CD14-positive monocyte (primary cell): Measurements from ENCODE around the gene NTM. TPM values are rescaled to one million over a fixed set of nuclear protein-coding genes. Genes with fewer than 3 reads are reported as not detected.

Experiments used
- DNase-seq, 3 donors: peaks; one replicate each; pipeline ENCODE4 v3.0.0-alpha.2; 2011 to 2022
- H2AFZ ChIP-seq: 2 replicates; pipeline ENCODE4 v1.6.0; 2012; ENCODE audit warnings: mild to moderate bottlenecking, low read depth, low read length, inconsistent platforms; ENCODE audit not compliant: insufficient read depth, poor library complexity, severe bottlenecking
- H3K27ac ChIP-seq, 2 donors: 1 replicate in 1 of 2; 2 replicates in 1 of 2; pipeline ENCODE4 v1.5.1; 2012 to 2013; ENCODE audit warnings: low read length in 2 of 2, control low read depth in 1 of 2, inconsistent platforms in 1 of 2, low read depth in 1 of 2, mild to moderate bottlenecking in 1 of 2
- H3K27me3 ChIP-seq, 2 donors: one replicate each; pipeline versions ENCODE4 v1.6.0 to v1.6.1; 2011 to 2013; ENCODE audit warnings: low read length in 2 of 2; ENCODE audit not compliant: control insufficient read depth in 2 of 2, insufficient read depth in 2 of 2
- H3K36me3 ChIP-seq, 2 donors: replicated peaks in 1 of 2; 1 replicate in 1 of 2; 2 replicates in 1 of 2; pipeline versions ENCODE4 v1.5.1 to v1.6.1; 2012 to 2013; ENCODE audit warnings: low read length in 2 of 2, control low read depth in 1 of 2, inconsistent platforms in 1 of 2, mild to moderate bottlenecking in 1 of 2; ENCODE audit not compliant: insufficient read depth in 2 of 2, control insufficient read depth in 1 of 2
- H3K4me1 ChIP-seq, 2 donors: 1 replicate in 1 of 2; 2 replicates in 1 of 2; pipeline versions ENCODE4 v1.5.1 to v1.6.1; 2012 to 2013; ENCODE audit warnings: low read length in 2 of 2, control low read depth in 1 of 2, inconsistent platforms in 1 of 2, mild to moderate bottlenecking in 1 of 2, moderate library complexity in 1 of 2; ENCODE audit not compliant: insufficient read depth in 2 of 2, control insufficient read depth in 1 of 2
- H3K4me2 ChIP-seq: replicated peaks from 2 replicates; pipeline ENCODE3; 2012; ENCODE audit warnings: low read length, moderate library complexity, mild to moderate bottlenecking; ENCODE audit not compliant: poor library complexity, severe bottlenecking; ENCODE audit errors: extremely low read depth
- H3K4me3 ChIP-seq, 3 experiments: fragments of 200-600 bp in 1 of 3; sonication (generic) in 1 of 3; replicated peaks in 1 of 3; 1 replicate in 2 of 3; 2 replicates in 1 of 3; pipeline ENCODE4 v1.5.1; 2011 to 2013; ENCODE audit warnings: low read length in 3 of 3, mild to moderate bottlenecking in 3 of 3, control low read depth in 2 of 3, low read depth in 2 of 3, inconsistent platforms in 1 of 3, moderate library complexity in 1 of 3
- H3K79me2 ChIP-seq: 2 replicates; pipeline ENCODE4 v1.6.0; 2012; ENCODE audit warnings: mild to moderate bottlenecking, control low read depth, inconsistent platforms, low read length, moderate library complexity; ENCODE audit not compliant: insufficient read depth
- H3K9ac ChIP-seq: 2 replicates; pipeline ENCODE4 v1.6.0; 2017; ENCODE audit warnings: low read length, mild to moderate bottlenecking; ENCODE audit not compliant: insufficient read depth, poor library complexity, severe bottlenecking
- H3K9me3 ChIP-seq, 2 donors: replicated peaks in 1 of 2; 1 replicate in 1 of 2; 2 replicates in 1 of 2; pipeline versions ENCODE4 v1.5.1 to v1.6.1; 2012 to 2013; ENCODE audit warnings: low read length in 2 of 2, control low read depth in 1 of 2; ENCODE audit not compliant: control insufficient read depth in 1 of 2, insufficient read depth in 1 of 2
- H4K20me1 ChIP-seq: 2 replicates; pipeline ENCODE4 v1.6.0; 2012; ENCODE audit warnings: mild to moderate bottlenecking, low read length, control low read depth, moderate library complexity; ENCODE audit not compliant: insufficient read depth
- H3K27ac Mint-ChIP-seq, 7 donors: one replicate each; pipeline ENCODE4 v1.8.0; 2020; ENCODE audit warnings: mild to moderate bottlenecking in 7 of 7, mixed read lengths in 7 of 7, moderate library complexity in 6 of 7, inconsistent platforms in 2 of 7
- H3K27me3 Mint-ChIP-seq, 3 donors: one replicate each; pipeline ENCODE4 v1.8.0; 2021 to 2022; ENCODE audit warnings: low read depth in 3 of 3, mild to moderate bottlenecking in 3 of 3, mixed read lengths in 3 of 3, moderate library complexity in 3 of 3, inconsistent platforms in 1 of 3
- H3K36me3 Mint-ChIP-seq, 2 donors: one replicate each; pipeline ENCODE4 v1.8.0; 2020; ENCODE audit warnings: mixed read lengths in 2 of 2, inconsistent platforms in 1 of 2, mild to moderate bottlenecking in 1 of 2
- H3K4me1 Mint-ChIP-seq: one replicate; pipeline ENCODE4 v1.8.0; 2020; ENCODE audit warnings: mild to moderate bottlenecking, mixed read lengths
- H3K4me3 Mint-ChIP-seq, 2 donors: one replicate each; pipeline ENCODE4 v1.8.0; 2020; ENCODE audit warnings: mild to moderate bottlenecking in 2 of 2, mixed read lengths in 2 of 2, moderate library complexity in 1 of 2
- H3K9me3 Mint-ChIP-seq, 7 donors: one replicate each; pipeline ENCODE4 v1.8.0; 2020 to 2022; ENCODE audit warnings: mixed read lengths in 7 of 7, mild to moderate bottlenecking in 6 of 7, moderate library complexity in 6 of 7, inconsistent platforms in 2 of 7
- WGBS: methylation state at CpG from one replicate; pipeline ENCODE4 v1.1.5; 2013; ENCODE audit warnings: missing lambda C conversion rate; ENCODE audit not compliant: insufficient coverage; 5-methylcytosine and 5-hydroxymethylcytosine counted together
- intact Hi-C, 2 donors: fragments of 100-400 bp; cut with micrococcal nuclease; formaldehyde crosslinking; loops; one replicate each; pipeline versions ENCODE4 v1.15.0 to v1.15.1; 2023
- polyA plus RNA-seq, 3 donors: library from polyadenylated mRNA; depleted of rRNA in 1 of 3; unstranded in 2 of 3; stranded (reverse) in 1 of 3; fragments of 300-500 nt in 2 of 3; fragments of >200 nt in 1 of 3; fragmentation: Illumina TruSeq in 2 of 3; gene quantifications; 1 replicate in 2 of 3; 2 replicates in 1 of 3; pipeline ENCODE4 v1.2.3, GENCODE V29; 2012 to 2021
- TF ChIP-seq, protein P1 (sequence below): fragments of 200-600 bp; IDR thresholded peaks from one replicate; pipeline ENCODE4 v1.8.0; 2022; ENCODE audit warnings: antibody characterized with exemption, mild to moderate bottlenecking

The NTM gene
- polyA plus RNA-seq, 3 donors = not detected

DNA sequence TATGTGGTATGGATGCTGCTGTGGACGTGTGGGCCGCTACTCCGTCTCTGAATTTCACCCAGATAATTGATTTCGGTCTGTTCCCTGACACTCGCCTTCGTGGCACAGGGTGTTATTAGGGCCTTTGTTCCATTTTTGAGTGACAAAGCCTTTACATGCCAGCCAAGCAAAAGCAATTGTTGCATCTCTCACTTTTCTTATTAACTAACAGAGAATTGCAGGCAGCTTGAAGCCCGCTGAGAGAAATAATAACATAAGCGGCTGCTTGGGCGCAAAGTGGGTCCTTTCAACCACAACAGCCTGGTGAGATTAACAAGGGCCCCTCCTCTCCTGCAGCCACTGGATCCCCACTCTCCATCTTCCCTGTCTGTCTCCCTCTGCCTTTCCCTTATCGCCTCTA is 449.4 kb downstream of the NTM start:
- H3K36me3 Mint-ChIP-seq = no peaks in the 10 kb centered on the region
- WGBS = 96% methylated on average over 6 of the region's 10 CpGs
- Histone ChIP-seq H3K9me3 (no peaks in the 10 kb centered on the region), H3K9ac (no peak overlapping the region), H3K4me1 (peaks cover 28 to 30% of the 10 kb centered on the region in 2 donors), H3K36me3 (no peaks in the 10 kb centered on the region), H3K27me3 (no peaks in the 10 kb centered on the region), H2AFZ (no peak overlapping the region), H4K20me1 (no peaks in the 10 kb centered on the region), H3K4me2 (no peak overlapping the region), H3K27ac (no peak overlapping the region), H3K79me2 (no peaks in the 10 kb centered on the region), H3K4me3 (no peak overlapping the region)
- no peak overlapping the region for H3K27ac Mint-ChIP-seq
- TF ChIP-seq, protein P1, sequence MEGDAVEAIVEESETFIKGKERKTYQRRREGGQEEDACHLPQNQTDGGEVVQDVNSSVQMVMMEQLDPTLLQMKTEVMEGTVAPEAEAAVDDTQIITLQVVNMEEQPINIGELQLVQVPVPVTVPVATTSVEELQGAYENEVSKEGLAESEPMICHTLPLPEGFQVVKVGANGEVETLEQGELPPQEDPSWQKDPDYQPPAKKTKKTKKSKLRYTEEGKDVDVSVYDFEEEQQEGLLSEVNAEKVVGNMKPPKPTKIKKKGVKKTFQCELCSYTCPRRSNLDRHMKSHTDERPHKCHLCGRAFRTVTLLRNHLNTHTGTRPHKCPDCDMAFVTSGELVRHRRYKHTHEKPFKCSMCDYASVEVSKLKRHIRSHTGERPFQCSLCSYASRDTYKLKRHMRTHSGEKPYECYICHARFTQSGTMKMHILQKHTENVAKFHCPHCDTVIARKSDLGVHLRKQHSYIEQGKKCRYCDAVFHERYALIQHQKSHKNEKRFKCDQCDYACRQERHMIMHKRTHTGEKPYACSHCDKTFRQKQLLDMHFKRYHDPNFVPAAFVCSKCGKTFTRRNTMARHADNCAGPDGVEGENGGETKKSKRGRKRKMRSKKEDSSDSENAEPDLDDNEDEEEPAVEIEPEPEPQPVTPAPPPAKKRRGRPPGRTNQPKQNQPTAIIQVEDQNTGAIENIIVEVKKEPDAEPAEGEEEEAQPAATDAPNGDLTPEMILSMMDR = no peak
- H3K27me3 Mint-ChIP-seq = peaks cover 0 to 2% (median 0%) of the 10 kb centered on the region in 3 donors
- peaks cover 0 to 4% (median 0%) of the 10 kb centered on the region in 7 donors for H3K9me3 Mint-ChIP-seq
- H3K4me1 Mint-ChIP-seq = peaks cover 31% of the 10 kb centered on the region
- DNase-seq = no peak
- H3K4me3 Mint-ChIP-seq = no peak overlapping the region
- intact Hi-C loops = no loop called here

- TF ChIP-seq, protein P1 = no peak
- peaks cover 27% of the 10 kb centered on the region for H3K4me1 Mint-ChIP-seq
- no peak overlapping the region for H3K9ac ChIP-seq
- no peaks in the 10 kb centered on the region for H3K36me3 ChIP-seq
- intact Hi-C loops = no loop called here
- no peaks in the 10 kb centered on the region for H3K27me3 ChIP-seq
- H3K4me1 ChIP-seq = peaks cover 52 to 56% of the 10 kb centered on the region in 2 donors
- no peaks in the 10 kb centered on the region for H3K79me2 ChIP-seq
- no peak overlapping the region for H2AFZ ChIP-seq
- no peaks in the 10 kb centered on the region for H4K20me1 ChIP-seq
- DNase-seq = peak in 2 of 3 donors; percentile 42 to 45
- peak overlapping the region in 1 of 3 experiments; percentile 43 for H3K4me3 ChIP-seq
- H3K36me3 Mint-ChIP-seq = no peaks in the 10 kb centered on the region
- peak overlapping the region in 1 of 2 donors; percentile 82 for H3K4me3 Mint-ChIP-seq
- 0% methylated on average over 1 of the region's 6 CpGs for WGBS
- H3K9me3 Mint-ChIP-seq = peaks cover 0 to 4% (median 0%) of the 10 kb centered on the region in 7 donors
- H3K27me3 Mint-ChIP-seq = no peaks in the 10 kb centered on the region
- H3K4me2 ChIP-seq = peak overlapping the region; percentile 53
- H3K27ac Mint-ChIP-seq = peak overlapping the region in 5 of 7 donors; percentile 15 to 89 (median 83)
- peak overlapping the region in 1 of 2 donors; percentile 70 for H3K27ac ChIP-seq
- H3K9me3 ChIP-seq = no peaks in the 10 kb centered on the region
Measured at GRCh38 chr11:131822506-131822905, 452.1 kb downstream of the NTM start.
